HepG2 (cell line): ENCODE data around the gene PLB1. TPM values are rescaled to one million over a fixed set of nuclear protein-coding genes. Genes with fewer than 3 reads are reported as not detected.

Experiments
- ATF1 ChIP-seq: IDR thresholded peaks from 2 replicates; pipeline ENCODE4 v1.6.1; 2016; ENCODE audit warnings: mild to moderate bottlenecking, control low read depth
- ATM ChIP-seq: fragments of 450-650 bp; IDR thresholded peaks from 2 replicates; pipeline ENCODE4 v1.7.1; 2017; ENCODE audit warnings: mild to moderate bottlenecking, borderline replicate concordance
- BRD4 ChIP-seq: sonication (generic); formaldehyde crosslinking; IDR thresholded peaks from 2 replicates; pipeline ENCODE4 v1.4.0; 2020; ENCODE audit warnings: missing genetic modification reagents
- GATAD1 ChIP-seq: IDR thresholded peaks from 2 replicates; pipeline ENCODE4 v1.6.1; 2016; ENCODE audit warnings: missing genetic modification reagents, missing compliant biosample characterization
- HNRNPLL ChIP-seq: fragments of 200-400 bp; formaldehyde crosslinking; IDR thresholded peaks from 2 replicates; pipeline ENCODE4 v1.6.1; 2017; ENCODE audit warnings: mild to moderate bottlenecking, low read depth, low read length; ENCODE audit not compliant: poor library complexity, severe bottlenecking
- HNRNPUL1 ChIP-seq: fragments of 200-400 bp; formaldehyde crosslinking; IDR thresholded peaks from 2 replicates; pipeline ENCODE4 v1.6.1; 2017; ENCODE audit warnings: low read depth, mild to moderate bottlenecking, low read length, moderate library complexity
- KLF6 ChIP-seq: IDR thresholded peaks from 2 replicates; pipeline ENCODE4 v1.8.0; 2016; ENCODE audit warnings: missing biosample characterization, missing genetic modification reagents
- POLR2G ChIP-seq: fragments of 200-400 bp; formaldehyde crosslinking; IDR thresholded peaks from 2 replicates; pipeline ENCODE4 v1.6.1; 2018; ENCODE audit warnings: mild to moderate bottlenecking, low read depth, low read length, moderate library complexity
- SP1 ChIP-seq, 2 experiments: fragments of 450-650 bp in 1 of 2; sonication (generic) in 1 of 2; formaldehyde crosslinking in 1 of 2; IDR thresholded peaks; 2 replicates each; pipeline versions ENCODE4 v1.4.0 to v1.6.1; 2016 to 2020; ENCODE audit warnings: missing genetic modification reagents in 1 of 2
- SRSF1 ChIP-seq: fragments of 200-400 bp; formaldehyde crosslinking; optimal IDR thresholded peaks from 2 replicates; pipeline ENCODE3; 2017; ENCODE audit warnings: mild to moderate bottlenecking, low read depth, low read length, moderate library complexity
- STAG1 ChIP-seq: sonication (generic); formaldehyde crosslinking; IDR thresholded peaks from 2 replicates; pipeline ENCODE4 v1.4.0; 2020; ENCODE audit warnings: missing genetic modification reagents
- ZBTB38 ChIP-seq: sonication (generic); formaldehyde crosslinking; IDR thresholded peaks from 2 replicates; pipeline ENCODE4 v1.5.1; 2020; ENCODE audit warnings: mild to moderate bottlenecking, missing genetic modification reagents
- ZNF326 ChIP-seq: sonication (generic); formaldehyde crosslinking; IDR thresholded peaks from 2 replicates; pipeline ENCODE4 v1.4.0; 2020; ENCODE audit warnings: missing genetic modification reagents, borderline replicate concordance
- ZNF431 ChIP-seq: sonication (generic); formaldehyde crosslinking; IDR thresholded peaks from 2 replicates; pipeline ENCODE4 v1.9.0; 2022; ENCODE audit warnings: missing genetic modification reagents, low read depth, mild to moderate bottlenecking, borderline replicate concordance
- ZNF557 ChIP-seq: sonication (generic); formaldehyde crosslinking; IDR thresholded peaks from 2 replicates; pipeline ENCODE4 v1.4.0; 2020; ENCODE audit warnings: missing genetic modification reagents
- ZNF761 ChIP-seq: sonication (generic); formaldehyde crosslinking; conservative IDR thresholded peaks from 2 replicates; pipeline ENCODE4 v1.4.0; 2020; ENCODE audit warnings: mild to moderate bottlenecking, missing genetic modification reagents
- polyA plus RNA-seq, 8 experiments: library from polyadenylated mRNA; depleted of rRNA in 3 of 8; stranded (reverse) in 7 of 8; unstranded in 1 of 8; fragments of >200 nt; fragmentation: Illumina TruSeq in 4 of 8; extraction: Trizol in 4 of 8; gene quantifications; 2 replicates each; pipeline versions ENCODE4 v1.2.1 to v1.2.3, GENCODE V29; 2011 to 2016; ENCODE audit warnings: low read depth in 4 of 8, missing spikeins in 1 of 8, mixed read lengths in 1 of 8; ENCODE audit not compliant: insufficient read depth in 1 of 8
- total RNA-seq, 5 experiments: library from RNA; depleted of rRNA; stranded (reverse); fragments of >200 nt; fragmentation: Illumina TruSeq; extraction: Trizol; gene quantifications; 2 replicates each; pipeline ENCODE4 v1.2.3, GENCODE V29; 2016; ENCODE audit warnings: low read depth in 1 of 5
- TF ChIP-seq, protein P1 (sequence below): sonication (generic); formaldehyde crosslinking; IDR thresholded peaks from 2 replicates; pipeline ENCODE4 v1.4.0; 2020; ENCODE audit warnings: missing genetic modification reagents, borderline replicate concordance
- TF ChIP-seq, protein P2 (sequence below): IDR thresholded peaks from 2 replicates; pipeline ENCODE4 v1.6.1; 2016; ENCODE audit warnings: mild to moderate bottlenecking, missing biosample characterization, missing genetic modification reagents
- TF ChIP-seq, protein P3 (sequence below): sonication (generic); formaldehyde crosslinking; IDR thresholded peaks from 2 replicates; pipeline ENCODE4 v1.9.0; 2022; ENCODE audit warnings: low read depth, missing genetic modification reagents
- TF ChIP-seq, protein P4 (sequence below): IDR thresholded peaks from 2 replicates; pipeline ENCODE4 v1.6.1; 2018; ENCODE audit warnings: missing genetic modification reagents, mild to moderate bottlenecking, missing compliant biosample characterization
- TF ChIP-seq, protein P5 (sequence below): sonication (generic); formaldehyde crosslinking; IDR thresholded peaks from 2 replicates; pipeline ENCODE4 v1.4.0; 2020; ENCODE audit warnings: mild to moderate bottlenecking, low read depth, missing genetic modification reagents
- TF ChIP-seq, protein P6 (sequence below): sonication (generic); formaldehyde crosslinking; conservative IDR thresholded peaks from 2 replicates; pipeline ENCODE4 v1.5.0; 2020; ENCODE audit warnings: missing genetic modification reagents

Gene PLB1
- total and polyA plus RNA-seq, 2 of the 13 experiments (the other 11 are each of a cell fraction or from before 2014, with no cell fraction given) = 0.20 to 1.8 TPM

DNA sequence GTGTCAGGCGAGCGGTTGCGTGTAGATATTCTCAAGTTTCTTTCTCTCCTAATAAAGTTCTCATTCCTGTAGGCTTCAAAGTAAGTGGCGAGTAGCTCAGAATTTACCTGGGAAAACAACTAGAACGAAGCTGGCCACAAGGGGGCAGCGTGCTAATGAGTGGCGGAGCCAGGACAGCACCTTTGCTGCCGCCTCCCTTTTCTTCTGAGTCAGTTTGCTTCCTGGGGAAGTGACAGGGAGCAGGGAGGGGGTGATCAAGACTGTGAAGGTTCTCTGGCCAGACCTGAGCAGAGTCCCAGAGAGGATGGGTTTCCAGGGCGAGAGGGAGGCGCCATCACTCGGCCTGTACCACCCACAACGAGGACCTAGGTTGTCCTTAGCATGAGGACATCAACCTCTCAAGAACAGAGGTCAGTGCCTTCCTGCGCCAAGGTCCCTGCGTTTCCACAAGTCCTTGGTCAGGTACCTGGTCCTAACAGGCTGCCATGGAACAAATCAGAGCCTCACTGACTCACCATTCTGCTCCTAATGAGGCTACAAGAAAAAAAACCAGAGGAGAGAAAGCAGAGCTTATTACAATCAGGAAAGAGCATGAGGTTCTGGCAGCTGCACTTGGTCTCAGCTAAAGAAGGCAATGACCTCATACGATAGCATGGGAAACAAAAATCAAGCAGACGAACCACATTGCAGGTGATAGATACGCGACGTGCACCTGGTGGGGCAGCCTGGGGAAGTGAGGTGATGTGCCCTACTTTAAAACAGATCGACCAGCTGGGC lies 98.7 kb downstream of the PLB1 start (continued):
- TF ChIP-seq, protein P1, sequence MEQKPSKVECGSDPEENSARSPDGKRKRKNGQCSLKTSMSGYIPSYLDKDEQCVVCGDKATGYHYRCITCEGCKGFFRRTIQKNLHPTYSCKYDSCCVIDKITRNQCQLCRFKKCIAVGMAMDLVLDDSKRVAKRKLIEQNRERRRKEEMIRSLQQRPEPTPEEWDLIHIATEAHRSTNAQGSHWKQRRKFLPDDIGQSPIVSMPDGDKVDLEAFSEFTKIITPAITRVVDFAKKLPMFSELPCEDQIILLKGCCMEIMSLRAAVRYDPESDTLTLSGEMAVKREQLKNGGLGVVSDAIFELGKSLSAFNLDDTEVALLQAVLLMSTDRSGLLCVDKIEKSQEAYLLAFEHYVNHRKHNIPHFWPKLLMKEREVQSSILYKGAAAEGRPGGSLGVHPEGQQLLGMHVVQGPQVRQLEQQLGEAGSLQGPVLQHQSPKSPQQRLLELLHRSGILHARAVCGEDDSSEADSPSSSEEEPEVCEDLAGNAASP (CRISPR knock-in tag) = peak; percentile 63; the same call in 1 of the 2 replicates
- TF ChIP-seq ZNF326 (CRISPR knock-in tag) (no peak), STAG1 (peak; percentile 89), HNRNPUL1 (no peak), ZBTB38 (no peak), SRSF1 (no peak), ZNF431 (no peak), HNRNPLL (no peak), SP1 (IDR thresholded peaks at IDR 0.05) (no peak), SP1 (CRISPR knock-in tag; IDR thresholded peaks at IDR 0.05) (no peak), KLF6 (no peak), ATF1 (CRISPR knock-in tag) (no peak), BRD4 (CRISPR knock-in tag) (no peak), POLR2G (no peak), GATAD1 (CRISPR knock-in tag) (peak; percentile 54; the same call in 1 of the 2 replicates), ATM (no peak), ZNF761 (CRISPR knock-in tag) (no peak), ZNF557 (CRISPR knock-in tag) (no peak)
- TF ChIP-seq, protein P2, sequence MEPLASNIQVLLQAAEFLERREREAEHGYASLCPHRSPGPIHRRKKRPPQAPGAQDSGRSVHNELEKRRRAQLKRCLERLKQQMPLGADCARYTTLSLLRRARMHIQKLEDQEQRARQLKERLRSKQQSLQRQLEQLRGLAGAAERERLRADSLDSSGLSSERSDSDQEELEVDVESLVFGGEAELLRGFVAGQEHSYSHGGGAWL (CRISPR knock-in tag) = no peak
- TF ChIP-seq, protein P3, sequence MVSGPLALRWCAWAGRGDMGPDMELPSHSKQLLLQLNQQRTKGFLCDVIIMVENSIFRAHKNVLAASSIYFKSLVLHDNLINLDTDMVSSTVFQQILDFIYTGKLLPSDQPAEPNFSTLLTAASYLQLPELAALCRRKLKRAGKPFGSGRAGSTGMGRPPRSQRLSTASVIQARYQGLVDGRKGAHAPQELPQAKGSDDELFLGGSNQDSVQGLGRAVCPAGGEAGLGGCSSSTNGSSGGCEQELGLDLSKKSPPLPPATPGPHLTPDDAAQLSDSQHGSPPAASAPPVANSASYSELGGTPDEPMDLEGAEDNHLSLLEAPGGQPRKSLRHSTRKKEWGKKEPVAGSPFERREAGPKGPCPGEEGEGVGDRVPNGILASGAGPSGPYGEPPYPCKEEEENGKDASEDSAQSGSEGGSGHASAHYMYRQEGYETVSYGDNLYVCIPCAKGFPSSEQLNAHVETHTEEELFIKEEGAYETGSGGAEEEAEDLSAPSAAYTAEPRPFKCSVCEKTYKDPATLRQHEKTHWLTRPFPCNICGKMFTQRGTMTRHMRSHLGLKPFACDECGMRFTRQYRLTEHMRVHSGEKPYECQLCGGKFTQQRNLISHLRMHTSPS (CRISPR knock-in tag) = no peak
- TF ChIP-seq, protein P4, sequence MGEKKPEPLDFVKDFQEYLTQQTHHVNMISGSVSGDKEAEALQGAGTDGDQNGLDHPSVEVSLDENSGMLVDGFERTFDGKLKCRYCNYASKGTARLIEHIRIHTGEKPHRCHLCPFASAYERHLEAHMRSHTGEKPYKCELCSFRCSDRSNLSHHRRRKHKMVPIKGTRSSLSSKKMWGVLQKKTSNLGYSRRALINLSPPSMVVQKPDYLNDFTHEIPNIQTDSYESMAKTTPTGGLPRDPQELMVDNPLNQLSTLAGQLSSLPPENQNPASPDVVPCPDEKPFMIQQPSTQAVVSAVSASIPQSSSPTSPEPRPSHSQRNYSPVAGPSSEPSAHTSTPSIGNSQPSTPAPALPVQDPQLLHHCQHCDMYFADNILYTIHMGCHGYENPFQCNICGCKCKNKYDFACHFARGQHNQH (CRISPR knock-in tag) = peak; percentile 77; the same call in 1 of the 2 replicates
- TF ChIP-seq, protein P5, sequence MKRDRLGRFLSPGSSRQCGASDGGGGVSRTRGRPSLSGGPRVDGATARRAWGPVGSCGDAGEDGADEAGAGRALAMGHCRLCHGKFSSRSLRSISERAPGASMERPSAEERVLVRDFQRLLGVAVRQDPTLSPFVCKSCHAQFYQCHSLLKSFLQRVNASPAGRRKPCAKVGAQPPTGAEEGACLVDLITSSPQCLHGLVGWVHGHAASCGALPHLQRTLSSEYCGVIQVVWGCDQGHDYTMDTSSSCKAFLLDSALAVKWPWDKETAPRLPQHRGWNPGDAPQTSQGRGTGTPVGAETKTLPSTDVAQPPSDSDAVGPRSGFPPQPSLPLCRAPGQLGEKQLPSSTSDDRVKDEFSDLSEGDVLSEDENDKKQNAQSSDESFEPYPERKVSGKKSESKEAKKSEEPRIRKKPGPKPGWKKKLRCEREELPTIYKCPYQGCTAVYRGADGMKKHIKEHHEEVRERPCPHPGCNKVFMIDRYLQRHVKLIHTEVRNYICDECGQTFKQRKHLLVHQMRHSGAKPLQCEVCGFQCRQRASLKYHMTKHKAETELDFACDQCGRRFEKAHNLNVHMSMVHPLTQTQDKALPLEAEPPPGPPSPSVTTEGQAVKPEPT = no peak
- TF ChIP-seq, protein P6, sequence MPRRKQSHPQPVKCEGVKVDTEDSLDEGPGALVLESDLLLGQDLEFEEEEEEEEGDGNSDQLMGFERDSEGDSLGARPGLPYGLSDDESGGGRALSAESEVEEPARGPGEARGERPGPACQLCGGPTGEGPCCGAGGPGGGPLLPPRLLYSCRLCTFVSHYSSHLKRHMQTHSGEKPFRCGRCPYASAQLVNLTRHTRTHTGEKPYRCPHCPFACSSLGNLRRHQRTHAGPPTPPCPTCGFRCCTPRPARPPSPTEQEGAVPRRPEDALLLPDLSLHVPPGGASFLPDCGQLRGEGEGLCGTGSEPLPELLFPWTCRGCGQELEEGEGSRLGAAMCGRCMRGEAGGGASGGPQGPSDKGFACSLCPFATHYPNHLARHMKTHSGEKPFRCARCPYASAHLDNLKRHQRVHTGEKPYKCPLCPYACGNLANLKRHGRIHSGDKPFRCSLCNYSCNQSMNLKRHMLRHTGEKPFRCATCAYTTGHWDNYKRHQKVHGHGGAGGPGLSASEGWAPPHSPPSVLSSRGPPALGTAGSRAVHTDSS = no peak
